ENCODE data around the gene NELFE.

The NELFE gene

GRCh38 chr6:31933537-31933936 is 25.2 kb downstream of the NELFE start:
- no peak for TF ChIP-seq TAF1 (IDR thresholded peaks at IDR 0.05; ENCODE audit: borderline replicate concordance, insufficient read depth, low read length)
- TF ChIP-seq REST (IDR thresholded peaks at IDR 0.05; ENCODE audit: insufficient read depth in 1 of 2, low read depth in 2 of 2, low read length in 2 of 2), result no peak
- no peak for TF ChIP-seq FOXP2 (optimal IDR thresholded peaks at IDR 0.05; ENCODE audit: borderline replicate concordance, extremely low read depth, extremely low read length, insufficient read depth)
- no peak for TF ChIP-seq POLR2AphosphoS5 (IDR thresholded peaks at IDR 0.05; ENCODE audit: low read depth, low read length)
- TF ChIP-seq SIN3A (IDR thresholded peaks at IDR 0.05; ENCODE audit: borderline replicate concordance, insufficient read depth, low read length), result no peak

DNA sequence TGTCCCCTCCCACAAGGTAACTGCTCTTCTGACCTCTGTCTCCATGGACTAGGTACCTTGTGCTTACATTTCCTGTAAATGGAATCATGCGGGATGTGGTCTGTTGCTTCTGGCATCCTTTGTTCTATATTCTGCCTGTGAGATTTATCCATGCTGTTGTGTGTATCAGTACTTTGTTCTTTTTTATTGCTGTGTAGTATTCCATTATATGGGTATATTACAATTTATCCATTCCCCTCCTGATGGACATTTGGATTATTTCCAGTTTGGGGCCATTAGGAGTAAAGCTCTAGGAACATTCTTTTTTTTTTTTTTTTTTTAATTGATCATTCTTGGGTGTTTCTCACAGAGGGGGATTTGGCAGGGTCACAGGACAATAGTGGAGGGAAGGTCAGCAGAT is 27.8 kb downstream of the NELFE start:
- TF ChIP-seq POLR2AphosphoS5 (IDR thresholded peaks at IDR 0.05; ENCODE audit: low read depth, low read length), result no peak
- TF ChIP-seq REST (IDR thresholded peaks at IDR 0.05; ENCODE audit: insufficient read depth in 1 of 2, low read depth in 2 of 2, low read length in 2 of 2), result no peak
- no peak for TF ChIP-seq TAF1 (IDR thresholded peaks at IDR 0.05; ENCODE audit: borderline replicate concordance, insufficient read depth, low read length)
- TF ChIP-seq SIN3A (IDR thresholded peaks at IDR 0.05; ENCODE audit: borderline replicate concordance, insufficient read depth, low read length), result no peak
- TF ChIP-seq FOXP2 (optimal IDR thresholded peaks at IDR 0.05; ENCODE audit: borderline replicate concordance, extremely low read depth, extremely low read length, insufficient read depth), result no peak

DNA sequence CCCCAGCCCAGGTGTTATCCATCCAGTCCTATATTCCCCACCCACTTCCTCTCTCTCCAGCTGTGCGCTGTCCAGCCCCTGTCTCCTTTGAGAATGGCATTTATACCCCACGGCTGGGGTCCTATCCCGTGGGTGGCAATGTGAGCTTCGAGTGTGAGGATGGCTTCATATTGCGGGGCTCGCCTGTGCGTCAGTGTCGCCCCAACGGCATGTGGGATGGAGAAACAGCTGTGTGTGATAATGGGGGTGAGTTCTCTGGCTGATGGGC is 30.2 kb downstream of the NELFE start:
- TF ChIP-seq FOXP2 (optimal IDR thresholded peaks at IDR 0.05; ENCODE audit: borderline replicate concordance, extremely low read depth, extremely low read length, insufficient read depth) (no peak), REST (IDR thresholded peaks at IDR 0.05; ENCODE audit: insufficient read depth in 1 of 2, low read depth in 2 of 2, low read length in 2 of 2) (0 out of 4 replicates have a peak, but pooled peaks of 1 of the 2 experiments have one; percentile 54)

GRCh38 chr6:31927863-31928671 is 30.7 kb downstream of the NELFE start:
- TF ChIP-seq FOXP2 (optimal IDR thresholded peaks at IDR 0.05; ENCODE audit: borderline replicate concordance, extremely low read depth, extremely low read length, insufficient read depth) (no peak), TAF1 (IDR thresholded peaks at IDR 0.05; ENCODE audit: borderline replicate concordance, insufficient read depth, low read length) (no peak), REST (IDR thresholded peaks at IDR 0.05; ENCODE audit: insufficient read depth in 1 of 2, low read depth in 2 of 2, low read length in 2 of 2) (no peak), POLR2AphosphoS5 (IDR thresholded peaks at IDR 0.05; ENCODE audit: low read depth, low read length) (no peak), SIN3A (IDR thresholded peaks at IDR 0.05; ENCODE audit: borderline replicate concordance, insufficient read depth, low read length) (no peak)
